SKM-1 (cell line): ENCODE results near the gene PPME1.
"Not testable (repeated sequence)": the region's sequence is repeated elsewhere in the genome, so short reads cannot be mapped to it uniquely, and the experiment has no call there.

Experiments used
- DNase-seq: peaks from one replicate; lab custom pipeline; 2025; ENCODE audit not compliant: unreplicated experiment; lab: John Stamatoyannopoulos, UW

PPME1 gene, protein sequence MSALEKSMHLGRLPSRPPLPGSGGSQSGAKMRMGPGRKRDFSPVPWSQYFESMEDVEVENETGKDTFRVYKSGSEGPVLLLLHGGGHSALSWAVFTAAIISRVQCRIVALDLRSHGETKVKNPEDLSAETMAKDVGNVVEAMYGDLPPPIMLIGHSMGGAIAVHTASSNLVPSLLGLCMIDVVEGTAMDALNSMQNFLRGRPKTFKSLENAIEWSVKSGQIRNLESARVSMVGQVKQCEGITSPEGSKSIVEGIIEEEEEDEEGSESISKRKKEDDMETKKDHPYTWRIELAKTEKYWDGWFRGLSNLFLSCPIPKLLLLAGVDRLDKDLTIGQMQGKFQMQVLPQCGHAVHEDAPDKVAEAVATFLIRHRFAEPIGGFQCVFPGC

DNA sequence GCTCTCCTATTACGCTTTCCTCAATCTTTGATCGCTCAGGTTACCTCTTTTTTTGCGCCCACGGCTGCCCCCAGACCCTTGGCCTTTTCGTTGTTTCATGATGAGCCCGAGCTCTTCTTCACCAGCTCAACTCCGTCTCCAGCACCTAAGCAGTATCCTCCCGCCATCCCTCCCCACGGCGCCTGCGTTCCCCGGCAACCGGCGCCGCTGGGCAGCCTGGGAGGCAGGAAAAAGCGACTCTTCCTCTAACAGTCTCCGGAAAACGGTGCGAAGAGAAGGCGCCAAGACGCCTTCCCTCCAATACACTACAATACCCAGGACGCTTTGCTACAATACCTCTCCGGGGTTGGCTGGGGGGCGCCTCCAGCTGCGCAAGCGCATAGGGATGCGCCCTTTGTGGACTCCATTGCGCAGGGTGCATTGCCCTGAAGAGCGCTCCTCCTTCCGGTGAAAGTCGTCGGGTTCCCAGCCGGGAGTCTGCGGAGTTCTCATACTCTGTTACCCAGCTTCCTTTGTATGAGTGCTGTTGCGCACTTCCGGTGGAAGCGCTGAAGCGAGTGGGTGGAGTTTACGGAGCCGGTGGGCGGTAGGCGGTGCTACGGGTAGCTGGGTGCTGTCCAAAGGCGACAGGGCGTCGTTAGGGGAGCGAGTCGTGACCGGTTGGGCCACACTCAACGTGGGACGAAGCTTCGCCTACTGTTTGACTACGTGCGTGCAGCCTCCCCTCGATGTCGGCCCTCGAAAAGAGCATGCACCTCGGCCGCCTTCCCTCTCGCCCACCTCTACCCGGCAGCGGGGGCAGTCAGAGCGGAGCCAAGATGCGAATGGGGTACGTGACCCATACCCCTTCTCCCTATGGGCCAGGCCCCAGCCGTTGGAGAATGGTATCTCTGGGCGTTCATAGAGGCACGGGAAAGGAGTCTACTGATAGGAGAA lies at the start of gene PPME1, which contains the start of gene C2CD3:
Gene PPME1 (plus strand): TSS at position 596 of the 936 bp plus-strand sequence. CDS start 133 bp downstream, at position 729.
Gene C2CD3 (minus strand): TSS at position 309 of the 936 bp plus-strand sequence. CDS start 210 bp downstream, at position 99.
- DNase-seq: peak; percentile 98

DNA sequence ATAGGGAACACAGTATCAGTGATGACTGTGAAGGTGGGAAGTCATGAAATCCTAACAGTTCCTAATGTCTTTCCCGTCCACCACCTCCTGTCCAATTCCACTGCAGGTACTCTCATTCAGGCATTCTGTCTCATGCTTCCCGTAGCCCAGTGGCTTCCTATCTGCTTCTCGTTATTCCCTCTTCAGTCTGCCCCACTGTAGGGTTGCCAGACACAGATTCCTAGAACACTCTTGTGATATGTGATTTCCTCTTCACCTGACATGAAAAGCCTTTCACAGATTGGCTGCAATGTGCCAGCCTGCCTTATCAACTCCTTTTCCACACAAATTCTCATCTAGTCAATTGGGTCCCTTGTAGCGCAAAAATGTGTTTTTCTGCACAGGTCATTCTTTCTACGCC lies 49.3 kb upstream of the PPME1 start:
- DNase-seq: no peak

DNA sequence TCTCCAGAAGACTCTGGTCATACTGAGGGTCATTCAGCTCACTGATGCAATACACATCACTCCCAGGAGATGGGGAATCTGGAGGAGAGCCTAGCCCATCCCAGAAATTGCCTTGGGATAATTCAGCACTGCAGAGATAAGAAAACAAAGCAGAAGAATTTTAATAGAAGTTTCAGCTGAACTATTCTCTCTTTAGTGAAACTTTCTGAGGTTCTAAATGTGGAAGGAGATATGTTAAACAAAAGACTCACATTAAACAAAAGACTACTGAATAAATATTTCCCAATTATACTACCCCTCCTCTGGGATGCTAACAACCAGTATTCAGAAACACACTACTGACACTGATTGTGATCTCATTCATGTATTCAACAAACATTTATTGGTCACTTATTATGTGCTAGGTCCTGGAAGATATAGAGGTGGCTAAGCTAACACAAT lies 48.1 kb upstream of the PPME1 start:
- DNase-seq: no peak

DNA sequence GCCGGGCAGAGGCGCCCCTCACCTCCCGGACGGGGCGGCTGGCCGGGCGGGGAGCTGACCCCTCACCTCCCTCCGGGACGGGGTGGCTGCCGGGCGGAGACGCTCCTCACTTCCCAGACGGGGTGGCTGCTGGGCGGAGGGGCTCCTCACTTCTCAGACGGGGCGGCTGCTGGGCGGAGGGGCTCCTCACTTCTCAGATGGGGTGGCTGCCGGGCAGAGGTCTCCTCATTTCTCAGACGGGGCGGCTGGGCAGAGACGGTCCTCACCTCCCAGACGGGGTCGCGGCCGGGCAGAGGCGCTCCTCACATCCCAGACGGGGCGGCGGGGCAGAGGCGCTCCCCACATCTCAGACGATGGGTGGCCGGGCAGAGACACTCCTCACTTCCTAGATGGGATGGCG lies 42.0 kb upstream of the PPME1 start:
- not testable (repeated sequence) for DNase-seq

DNA sequence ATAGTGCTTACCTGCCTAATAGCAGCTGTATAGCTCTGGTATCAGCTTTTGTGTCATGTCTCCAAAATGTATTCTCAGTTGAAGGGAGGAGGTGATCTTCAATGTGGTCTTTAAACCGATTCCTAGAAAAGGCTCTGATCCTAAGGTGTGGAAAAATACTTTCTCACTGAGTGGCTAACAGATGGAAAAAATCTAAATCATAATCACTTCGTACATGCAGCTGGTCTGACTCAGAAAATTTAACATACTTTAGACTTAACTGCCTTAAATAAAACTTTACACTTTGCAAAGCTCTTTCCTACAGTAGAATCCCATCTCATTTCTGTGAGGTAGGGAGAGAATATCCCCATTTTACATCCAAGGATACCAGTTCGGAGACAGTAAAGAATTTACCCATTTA lies 38.3 kb upstream of the PPME1 start:
- no peak for DNase-seq

DNA sequence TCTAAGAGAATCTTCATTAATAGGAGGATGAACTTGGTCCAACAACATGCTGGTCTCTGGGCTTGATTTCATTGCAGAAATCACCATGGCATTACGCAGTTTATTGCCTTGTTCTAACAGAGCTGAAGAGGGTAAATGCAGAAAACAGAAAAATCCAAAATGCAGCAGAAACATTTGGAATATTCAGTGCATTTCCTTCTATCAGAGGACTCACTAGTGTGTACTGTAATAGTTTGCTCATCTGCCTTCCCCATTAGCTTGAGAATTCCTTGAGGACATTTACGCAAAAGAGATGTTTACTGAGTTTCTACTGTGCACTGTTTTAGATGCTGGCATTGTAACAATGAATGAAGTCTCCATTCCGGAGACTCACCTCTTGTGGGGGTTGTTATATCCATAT lies 37.7 kb upstream of the PPME1 start:
- DNase-seq: no peak

DNA sequence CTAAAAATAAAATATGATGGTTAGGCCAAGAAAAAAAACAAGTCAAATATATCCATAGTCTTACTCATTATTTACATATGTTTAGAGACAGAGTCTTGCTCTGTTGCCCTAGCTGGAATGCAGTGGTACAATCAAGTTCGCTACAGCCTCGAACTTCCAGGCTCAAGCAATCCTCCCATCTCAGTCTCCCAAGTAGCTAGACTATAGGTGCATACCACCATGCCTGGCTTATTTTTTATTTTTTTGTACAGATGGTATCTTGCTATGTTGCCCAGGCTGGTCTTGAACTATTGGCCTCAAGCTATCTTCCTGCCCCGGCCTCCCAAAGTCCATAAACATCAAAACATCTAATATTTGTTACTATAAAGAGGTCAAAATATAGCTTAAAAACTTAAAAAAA lies 36.4 kb upstream of the PPME1 start:
- DNase-seq: no peak

DNA sequence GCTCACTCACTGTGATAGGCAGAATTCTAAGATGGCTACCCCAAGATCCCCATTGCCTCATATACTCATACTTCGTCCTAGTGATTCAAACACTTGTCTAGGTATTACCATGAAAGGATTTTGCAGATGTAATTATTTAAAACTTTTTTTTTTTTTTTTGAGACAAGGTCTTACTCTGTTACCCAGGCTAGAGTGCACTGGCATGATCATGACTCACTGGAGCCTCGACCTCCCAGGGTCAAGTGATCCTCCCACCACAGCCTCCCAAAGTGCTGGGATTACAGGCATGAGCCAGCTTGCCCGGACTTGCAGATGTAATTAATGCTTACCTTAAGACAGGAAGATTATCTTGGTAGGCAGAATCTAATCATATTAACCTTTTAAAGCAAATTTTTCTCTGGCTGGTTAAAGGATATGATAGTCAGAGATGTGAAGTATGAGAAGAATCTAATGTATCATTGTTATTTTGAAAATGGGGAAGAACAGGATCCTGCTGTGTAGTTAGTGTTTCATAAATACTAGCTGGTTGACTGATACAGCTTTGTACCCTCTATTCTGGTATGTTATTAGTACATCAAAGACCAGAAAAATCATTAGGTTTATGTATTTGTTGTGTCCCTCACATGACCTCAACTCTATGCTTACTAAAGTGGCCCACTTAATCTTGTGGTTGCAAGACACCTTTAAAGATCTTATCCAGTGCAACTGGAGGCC lies 35.8 kb upstream of the PPME1 start:
- no peak for DNase-seq

DNA sequence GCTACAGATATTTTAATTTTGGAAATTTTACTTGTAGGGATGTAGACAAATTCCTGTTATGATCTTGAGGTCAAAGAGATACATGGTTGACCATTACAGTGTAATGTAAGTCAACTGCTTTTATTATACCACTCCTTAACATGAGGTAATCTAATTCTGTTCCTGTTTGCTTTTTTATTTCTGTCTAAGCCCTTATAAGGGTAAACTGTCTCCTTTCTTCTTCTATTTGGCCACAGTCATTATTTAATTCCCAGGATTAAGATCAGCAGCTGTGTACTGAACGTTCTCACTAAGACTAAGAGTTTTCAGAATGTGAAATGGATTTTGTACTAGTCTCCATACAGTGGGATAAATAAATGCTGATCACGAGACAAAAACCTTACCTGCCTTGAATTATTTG lies 33.1 kb upstream of the PPME1 start:
- no peak for DNase-seq

DNA sequence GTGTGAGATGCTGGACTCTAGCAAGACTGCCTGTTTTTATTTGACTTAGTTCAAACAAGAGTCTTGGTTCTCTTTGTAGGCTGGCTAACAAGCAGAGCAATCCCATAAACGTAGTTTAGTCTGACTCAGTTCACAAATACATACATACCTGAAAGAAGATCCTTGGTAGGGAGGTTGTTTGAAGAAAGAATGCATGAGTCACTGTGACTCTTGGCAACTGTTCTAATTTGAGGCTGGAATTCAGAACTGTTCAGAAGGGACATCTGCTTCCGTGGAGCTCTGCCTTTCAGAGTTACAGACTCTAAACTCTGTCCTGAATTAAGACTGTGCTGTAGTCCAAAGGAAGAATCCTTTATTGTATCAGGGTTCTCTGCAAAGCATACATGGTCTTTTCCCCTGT lies 32.5 kb upstream of the PPME1 start:
- DNase-seq: no peak

DNA sequence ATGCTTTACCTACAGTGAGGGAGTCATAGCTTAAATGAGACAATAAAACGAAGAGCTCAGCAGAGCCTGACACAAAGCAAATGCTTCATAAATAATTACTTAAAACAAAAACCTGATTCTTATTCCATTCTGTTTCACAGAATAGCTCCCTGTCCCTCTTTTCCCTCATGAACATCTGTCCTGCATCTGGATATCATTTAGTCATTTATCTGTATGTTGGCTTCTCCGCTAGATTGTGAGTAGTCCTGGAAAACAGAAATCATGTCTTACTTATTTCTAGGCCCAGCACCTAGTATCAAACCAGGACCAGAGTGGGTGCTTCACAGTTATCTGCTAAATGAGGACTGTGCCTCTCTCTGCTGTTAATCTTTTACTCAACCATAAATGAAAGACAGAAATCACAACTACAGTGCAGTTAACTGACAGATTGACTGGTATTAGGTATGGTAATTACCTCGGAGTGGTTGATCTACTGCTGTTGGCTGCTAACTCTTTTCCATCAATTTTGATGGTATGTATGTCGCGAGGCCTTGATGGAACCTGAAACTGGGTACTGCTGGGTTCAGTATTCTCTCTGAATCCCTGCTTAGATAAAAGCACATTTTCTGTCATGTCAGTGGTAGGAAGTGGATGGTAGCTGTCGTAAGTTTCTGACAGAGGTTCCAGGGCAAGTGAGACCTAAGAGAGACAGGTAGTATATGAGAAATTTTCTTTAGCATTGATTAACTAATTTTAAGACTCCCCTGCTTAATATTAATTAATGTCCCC lies 31.8 kb upstream of the PPME1 start:
- no peak for DNase-seq

DNA sequence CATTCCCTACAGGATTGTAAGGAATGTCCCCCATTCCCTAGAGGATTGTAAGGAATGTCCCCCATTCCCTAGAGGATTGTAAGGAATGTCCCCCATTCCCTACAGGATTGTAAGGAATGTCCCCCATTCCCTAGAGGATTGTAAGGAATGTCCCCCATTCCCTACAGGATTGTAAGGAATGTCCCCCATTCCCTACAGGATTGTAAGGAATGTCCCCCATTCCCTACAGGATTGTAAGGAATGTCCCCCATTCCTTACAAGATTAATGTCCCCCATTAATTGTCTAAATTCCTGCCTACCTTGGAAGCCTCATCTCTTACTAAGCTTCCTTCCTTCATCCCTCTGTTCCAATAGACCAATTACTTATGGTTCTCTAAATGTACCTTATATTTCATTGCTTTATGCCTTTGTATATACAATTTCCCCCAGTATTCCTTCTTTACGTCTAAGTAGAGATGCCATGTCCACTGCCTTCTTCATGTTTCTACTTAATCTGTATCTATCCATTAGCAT lies 31.1 kb upstream of the PPME1 start:
- not testable (repeated sequence) for DNase-seq

DNA sequence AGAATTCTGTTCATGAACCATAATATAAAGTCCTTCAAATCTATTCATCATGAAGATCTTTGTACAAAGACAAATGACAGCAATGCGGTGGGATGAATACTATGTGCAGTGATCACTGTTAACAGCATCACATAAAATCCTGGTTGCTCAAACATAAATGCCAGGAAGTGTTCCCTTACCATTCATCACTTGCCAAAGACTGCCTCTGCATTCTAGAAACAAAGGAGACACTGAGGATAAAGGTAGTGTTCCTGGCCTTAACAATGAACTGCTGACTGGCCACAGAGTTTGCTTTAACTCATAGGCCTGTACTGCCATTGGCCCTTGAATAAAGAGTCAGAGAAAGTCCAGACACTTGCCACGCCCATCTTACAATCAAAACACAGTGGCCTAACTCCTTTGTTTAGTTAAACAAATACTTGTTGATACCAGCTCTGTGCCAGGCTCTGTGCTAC lies 29.8 kb upstream of the PPME1 start:
- DNase-seq: no peak

DNA sequence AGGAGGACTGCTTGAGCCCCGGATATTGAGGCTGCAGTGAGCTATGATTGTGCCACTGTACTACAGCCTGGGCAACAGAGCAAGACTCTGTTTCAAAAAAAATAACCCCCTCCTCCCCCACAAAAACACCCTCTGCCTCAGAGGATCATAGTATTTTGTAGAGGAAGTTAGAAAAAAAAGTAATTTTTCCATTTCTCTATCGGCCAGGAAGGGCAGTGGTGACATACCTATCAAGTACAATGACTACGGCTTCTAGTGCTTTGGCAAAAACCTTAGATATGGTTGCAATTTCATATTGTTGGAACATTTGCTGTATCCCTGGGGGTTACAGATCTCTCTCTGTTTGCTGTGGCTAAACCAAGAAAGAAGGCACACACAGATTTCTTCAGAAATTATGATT lies 29.2 kb upstream of the PPME1 start:
- no peak for DNase-seq

DNA sequence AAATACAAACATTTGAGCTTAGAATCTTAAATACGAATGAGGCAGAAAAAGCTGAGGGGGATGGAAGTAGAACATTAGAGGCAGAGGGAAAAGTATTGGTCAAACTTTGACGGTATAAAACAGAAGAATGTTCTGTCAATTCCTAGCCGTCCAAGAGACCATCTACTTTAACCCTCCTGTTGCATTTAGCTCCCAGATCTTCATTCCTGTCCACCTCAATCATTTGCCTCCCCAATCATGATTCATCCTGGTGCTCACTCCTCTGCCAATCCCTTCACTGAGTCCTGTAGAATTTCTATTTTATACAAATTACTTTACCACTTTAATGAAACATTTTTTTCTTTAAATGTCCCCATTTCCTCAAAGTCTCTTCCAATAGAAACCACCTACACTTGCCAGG lies 28.5 kb upstream of the PPME1 start:
- no peak for DNase-seq

DNA sequence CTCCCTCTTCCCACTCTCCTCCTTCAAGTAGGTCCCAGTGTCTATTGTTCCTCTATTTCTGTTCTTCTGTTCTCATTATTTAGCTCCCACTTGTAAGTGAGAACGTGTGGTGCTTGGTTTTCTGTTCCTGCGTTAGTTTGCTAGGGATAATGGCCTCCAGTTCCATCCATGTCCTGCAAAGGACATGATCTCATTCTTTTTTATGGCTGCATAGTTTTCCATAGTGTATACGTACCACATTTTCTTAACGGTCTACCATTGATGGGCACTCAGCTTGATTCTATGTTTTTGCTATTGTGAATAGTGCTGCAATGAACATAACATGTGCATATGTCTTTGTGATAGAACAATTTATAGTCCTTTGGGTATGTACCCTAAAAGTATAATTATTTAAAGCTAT lies 26.5 kb upstream of the PPME1 start:
- no peak for DNase-seq

DNA sequence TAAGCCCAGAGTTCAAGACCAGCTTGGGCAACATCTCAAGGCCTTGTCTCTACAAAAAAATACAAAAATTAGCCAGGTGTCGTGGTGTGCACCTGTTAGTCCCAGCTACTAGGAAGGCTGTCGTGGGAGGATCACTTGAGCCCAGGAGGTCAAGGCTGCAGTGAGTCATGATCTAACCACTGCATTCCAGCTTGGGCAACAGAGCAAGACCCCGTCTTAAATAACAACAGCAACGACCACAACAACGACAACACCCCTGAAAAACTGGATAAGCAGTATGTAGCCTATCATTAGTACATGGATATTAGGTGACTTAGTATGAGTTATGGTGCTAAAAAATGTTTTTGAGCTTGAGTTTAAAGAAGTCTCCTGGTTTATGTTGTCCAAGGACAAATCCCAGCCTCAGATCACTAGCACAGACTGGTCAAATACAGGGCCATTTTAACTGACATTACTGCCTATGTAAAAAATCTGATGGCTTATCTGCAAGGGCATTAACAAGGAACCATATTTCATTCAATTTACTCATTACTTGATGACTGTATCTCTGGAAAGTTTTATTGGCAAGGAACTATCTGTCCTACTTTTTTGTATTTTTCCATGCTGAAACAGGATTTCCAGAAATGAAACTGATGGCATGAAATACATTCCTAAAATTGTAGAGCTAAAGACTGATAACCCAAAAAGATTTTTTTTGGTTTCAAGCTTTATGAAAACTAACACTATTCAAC lies 23.7 kb upstream of the PPME1 start:
- no peak for DNase-seq

DNA sequence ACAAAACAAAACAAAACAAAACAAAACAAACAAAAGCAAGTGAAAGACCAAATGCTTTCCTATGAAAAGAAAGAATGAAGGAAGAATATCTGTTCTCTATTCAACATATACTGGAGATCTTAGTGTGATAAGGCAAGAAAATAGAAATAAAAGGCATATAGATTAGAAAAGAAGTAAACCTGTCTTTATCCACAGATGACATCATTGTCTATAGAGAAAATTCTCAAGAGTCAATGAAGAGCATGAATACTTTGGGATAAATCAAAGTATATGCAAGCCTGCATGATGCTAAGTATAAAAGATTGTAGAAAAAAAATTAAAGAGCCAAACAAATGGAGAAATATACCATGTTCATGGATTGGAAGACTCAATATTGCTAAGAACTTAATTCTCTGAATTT lies 17.9 kb upstream of the PPME1 start:
- no peak for DNase-seq

DNA sequence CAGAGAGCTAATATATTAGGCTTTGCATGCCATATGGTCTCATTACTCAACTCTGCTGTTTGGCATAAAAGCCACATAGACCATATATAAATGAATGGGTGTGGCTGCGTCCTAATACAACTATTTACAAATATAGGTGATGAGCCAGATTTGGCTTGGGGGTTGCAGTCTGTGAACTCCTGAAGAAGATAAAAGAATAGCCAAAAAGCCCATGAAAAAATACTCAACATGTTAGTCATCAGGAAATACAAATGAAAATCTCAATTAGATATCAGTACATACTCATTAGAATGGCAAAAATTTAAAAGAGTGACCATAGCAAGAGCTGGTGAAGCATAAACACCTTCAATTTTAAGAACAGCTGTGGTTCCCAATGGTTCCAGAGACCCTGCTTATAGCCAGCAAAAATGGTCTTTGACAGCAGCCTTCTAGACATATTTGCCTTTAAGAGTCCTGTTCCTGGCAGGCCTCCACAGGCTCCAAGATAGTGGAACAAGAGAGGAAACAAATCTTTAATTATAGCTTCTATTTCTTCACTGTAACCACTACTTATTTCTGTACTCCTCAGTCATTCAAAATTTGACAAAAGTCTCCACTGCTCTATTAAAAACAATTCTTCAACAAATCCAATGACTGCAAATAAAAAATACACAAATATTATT lies 16.3 kb upstream of the PPME1 start:
- DNase-seq: no peak
